CD14-positive monocyte (primary cell): ENCODE results near the gene MSL2. TPM values are rescaled to one million over a fixed set of nuclear protein-coding genes. Genes with fewer than 3 reads are reported as not detected.
"Not testable (repeated sequence)": the region's sequence is repeated elsewhere in the genome, so short reads cannot be mapped to it uniquely, and the experiment has no call there.

Experiments
- DNase-seq, 3 donors: peaks; one replicate each; pipeline ENCODE4 v3.0.0-alpha.2; 2011 to 2022
- H2AFZ ChIP-seq: 2 replicates; pipeline ENCODE4 v1.6.0; 2012; ENCODE audit warnings: mild to moderate bottlenecking, low read depth, low read length, inconsistent platforms; ENCODE audit not compliant: insufficient read depth, poor library complexity, severe bottlenecking
- H3K27ac ChIP-seq, 2 donors: 1 replicate in 1 of 2; 2 replicates in 1 of 2; pipeline ENCODE4 v1.5.1; 2012 to 2013; ENCODE audit warnings: low read length in 2 of 2, control low read depth in 1 of 2, inconsistent platforms in 1 of 2, low read depth in 1 of 2, mild to moderate bottlenecking in 1 of 2
- H3K27me3 ChIP-seq, 2 donors: one replicate each; pipeline versions ENCODE4 v1.6.0 to v1.6.1; 2011 to 2013; ENCODE audit warnings: low read length in 2 of 2; ENCODE audit not compliant: control insufficient read depth in 2 of 2, insufficient read depth in 2 of 2
- H3K36me3 ChIP-seq, 2 donors: replicated peaks in 1 of 2; 1 replicate in 1 of 2; 2 replicates in 1 of 2; pipeline versions ENCODE4 v1.5.1 to v1.6.1; 2012 to 2013; ENCODE audit warnings: low read length in 2 of 2, control low read depth in 1 of 2, inconsistent platforms in 1 of 2, mild to moderate bottlenecking in 1 of 2; ENCODE audit not compliant: insufficient read depth in 2 of 2, control insufficient read depth in 1 of 2
- H3K4me1 ChIP-seq, 2 donors: 1 replicate in 1 of 2; 2 replicates in 1 of 2; pipeline versions ENCODE4 v1.5.1 to v1.6.1; 2012 to 2013; ENCODE audit warnings: low read length in 2 of 2, control low read depth in 1 of 2, inconsistent platforms in 1 of 2, mild to moderate bottlenecking in 1 of 2, moderate library complexity in 1 of 2; ENCODE audit not compliant: insufficient read depth in 2 of 2, control insufficient read depth in 1 of 2
- H3K4me2 ChIP-seq: replicated peaks from 2 replicates; pipeline ENCODE3; 2012; ENCODE audit warnings: low read length, moderate library complexity, mild to moderate bottlenecking; ENCODE audit not compliant: poor library complexity, severe bottlenecking; ENCODE audit errors: extremely low read depth
- H3K4me3 ChIP-seq, 3 experiments: fragments of 200-600 bp in 1 of 3; sonication (generic) in 1 of 3; replicated peaks in 1 of 3; 1 replicate in 2 of 3; 2 replicates in 1 of 3; pipeline ENCODE4 v1.5.1; 2011 to 2013; ENCODE audit warnings: low read length in 3 of 3, mild to moderate bottlenecking in 3 of 3, control low read depth in 2 of 3, low read depth in 2 of 3, inconsistent platforms in 1 of 3, moderate library complexity in 1 of 3
- H3K79me2 ChIP-seq: 2 replicates; pipeline ENCODE4 v1.6.0; 2012; ENCODE audit warnings: mild to moderate bottlenecking, control low read depth, inconsistent platforms, low read length, moderate library complexity; ENCODE audit not compliant: insufficient read depth
- H3K9ac ChIP-seq: 2 replicates; pipeline ENCODE4 v1.6.0; 2017; ENCODE audit warnings: low read length, mild to moderate bottlenecking; ENCODE audit not compliant: insufficient read depth, poor library complexity, severe bottlenecking
- H3K9me3 ChIP-seq, 2 donors: replicated peaks in 1 of 2; 1 replicate in 1 of 2; 2 replicates in 1 of 2; pipeline versions ENCODE4 v1.5.1 to v1.6.1; 2012 to 2013; ENCODE audit warnings: low read length in 2 of 2, control low read depth in 1 of 2; ENCODE audit not compliant: control insufficient read depth in 1 of 2, insufficient read depth in 1 of 2
- H4K20me1 ChIP-seq: 2 replicates; pipeline ENCODE4 v1.6.0; 2012; ENCODE audit warnings: mild to moderate bottlenecking, low read length, control low read depth, moderate library complexity; ENCODE audit not compliant: insufficient read depth
- H3K27ac Mint-ChIP-seq, 7 donors: one replicate each; pipeline ENCODE4 v1.8.0; 2020; ENCODE audit warnings: mild to moderate bottlenecking in 7 of 7, mixed read lengths in 7 of 7, moderate library complexity in 6 of 7, inconsistent platforms in 2 of 7
- H3K27me3 Mint-ChIP-seq, 3 donors: one replicate each; pipeline ENCODE4 v1.8.0; 2021 to 2022; ENCODE audit warnings: low read depth in 3 of 3, mild to moderate bottlenecking in 3 of 3, mixed read lengths in 3 of 3, moderate library complexity in 3 of 3, inconsistent platforms in 1 of 3
- H3K36me3 Mint-ChIP-seq, 2 donors: one replicate each; pipeline ENCODE4 v1.8.0; 2020; ENCODE audit warnings: mixed read lengths in 2 of 2, inconsistent platforms in 1 of 2, mild to moderate bottlenecking in 1 of 2
- H3K4me1 Mint-ChIP-seq: one replicate; pipeline ENCODE4 v1.8.0; 2020; ENCODE audit warnings: mild to moderate bottlenecking, mixed read lengths
- H3K4me3 Mint-ChIP-seq, 2 donors: one replicate each; pipeline ENCODE4 v1.8.0; 2020; ENCODE audit warnings: mild to moderate bottlenecking in 2 of 2, mixed read lengths in 2 of 2, moderate library complexity in 1 of 2
- H3K9me3 Mint-ChIP-seq, 7 donors: one replicate each; pipeline ENCODE4 v1.8.0; 2020 to 2022; ENCODE audit warnings: mixed read lengths in 7 of 7, mild to moderate bottlenecking in 6 of 7, moderate library complexity in 6 of 7, inconsistent platforms in 2 of 7
- CTCF ChIP-seq: fragments of 200-600 bp; IDR thresholded peaks from one replicate; pipeline ENCODE4 v1.8.0; 2022; ENCODE audit warnings: antibody characterized with exemption, mild to moderate bottlenecking
- WGBS: methylation state at CpG from one replicate; pipeline ENCODE4 v1.1.5; 2013; ENCODE audit warnings: missing lambda C conversion rate; ENCODE audit not compliant: insufficient coverage; 5-methylcytosine and 5-hydroxymethylcytosine counted together
- intact Hi-C, 2 donors: fragments of 100-400 bp; cut with micrococcal nuclease; formaldehyde crosslinking; loops; one replicate each; pipeline versions ENCODE4 v1.15.0 to v1.15.1; 2023
- polyA plus RNA-seq, 3 donors: library from polyadenylated mRNA; depleted of rRNA in 1 of 3; unstranded in 2 of 3; stranded (reverse) in 1 of 3; fragments of 300-500 nt in 2 of 3; fragments of >200 nt in 1 of 3; fragmentation: Illumina TruSeq in 2 of 3; gene quantifications; 1 replicate in 2 of 3; 2 replicates in 1 of 3; pipeline ENCODE4 v1.2.3, GENCODE V29; 2012 to 2021

The MSL2 gene
- polyA plus RNA-seq, 3 donors: 13.3 to 25.5 (median 15.9) TPM

GRCh38 chr3:136122006-136122405, 74.1 kb downstream of the MSL2 start:
- intact Hi-C loops: no loop called here
- Histone ChIP-seq H3K4me2 (no peak overlapping the region), H3K9ac (no peak overlapping the region), H3K9me3 (peaks cover 0 to 5% of the 10 kb centered on the region in 2 donors), H3K36me3 (no peaks in the 10 kb centered on the region), H3K27me3 (no peaks in the 10 kb centered on the region), H2AFZ (no peak overlapping the region), H3K27ac (no peak overlapping the region), H3K4me3 (no peak overlapping the region), H3K79me2 (no peaks in the 10 kb centered on the region), H4K20me1 (no peaks in the 10 kb centered on the region), H3K4me1 (no peaks in the 10 kb centered on the region)
- no peak overlapping the region for H3K27ac Mint-ChIP-seq
- no peaks in the 10 kb centered on the region for H3K4me1 Mint-ChIP-seq
- no peak for TF ChIP-seq CTCF
- H3K9me3 Mint-ChIP-seq: peaks cover 2 to 14% (median 4%) of the 10 kb centered on the region in 7 donors
- no peaks in the 10 kb centered on the region for H3K36me3 Mint-ChIP-seq
- no peak overlapping the region for H3K4me3 Mint-ChIP-seq
- H3K27me3 Mint-ChIP-seq: no peaks in the 10 kb centered on the region
- 33% methylated on average over 1 of the region's 4 CpGs for WGBS
- DNase-seq: peak in 1 of 3 donors; percentile 9

- no peak overlapping the region for H3K27ac ChIP-seq
- Mint-ChIP-seq H3K36me3 (no peaks in the 10 kb centered on the region), H3K4me1 (no peaks in the 10 kb centered on the region), H3K4me3 (no peak overlapping the region), H3K9me3 (peaks cover 4 to 16% (median 10%) of the 10 kb centered on the region in 7 donors), H3K27me3 (no peaks in the 10 kb centered on the region), H3K27ac (no peak overlapping the region)
- H3K79me2 ChIP-seq: no peaks in the 10 kb centered on the region
- H3K36me3 ChIP-seq: no peaks in the 10 kb centered on the region
- H3K4me2 ChIP-seq: no peak overlapping the region
- H2AFZ ChIP-seq: no peak overlapping the region
- no peak overlapping the region for H3K4me3 ChIP-seq
- H3K9ac ChIP-seq: no peak overlapping the region
- no peaks in the 10 kb centered on the region for H4K20me1 ChIP-seq
- no peaks in the 10 kb centered on the region for H3K27me3 ChIP-seq
- no peak for TF ChIP-seq CTCF
- DNase-seq: no peak
- WGBS: 100% methylated on average over 7 of the region's 8 CpGs
- no peaks in the 10 kb centered on the region for H3K4me1 ChIP-seq
- no peaks in the 10 kb centered on the region for H3K9me3 ChIP-seq
- intact Hi-C loops: no loop called here
Observed at GRCh38 chr3:136120373-136121348, 75.5 kb downstream of the MSL2 start.

GRCh38 chr3:136119783-136120182, 76.4 kb downstream of the MSL2 start:
- H3K36me3 ChIP-seq, H3K4me1 ChIP-seq, H3K36me3 Mint-ChIP-seq, H2AFZ ChIP-seq, H3K27ac ChIP-seq, H3K9ac ChIP-seq, H3K4me3 ChIP-seq, H3K27me3 ChIP-seq, H3K79me2 ChIP-seq, H3K4me2 ChIP-seq, H3K4me3 Mint-ChIP-seq, H3K4me1 Mint-ChIP-seq, H3K27ac Mint-ChIP-seq, intact Hi-C loops, H4K20me1 ChIP-seq, DNase-seq, H3K9me3 ChIP-seq, H3K27me3 Mint-ChIP-seq: not testable (repeated sequence)
- H3K9me3 Mint-ChIP-seq: peaks cover 4 to 19% (median 10%) of the 10 kb centered on the region in 7 donors
- WGBS: no CpG with 5 or more reads among the region's 5 CpGs
